Renal cortex interstitium (tissue), 11 donors: ENCODE data around the gene CCDC178. TPM values are rescaled to one million over a fixed set of nuclear protein-coding genes. Genes with fewer than 3 reads are reported as not detected.

Experiments
- DNase-seq, 11 donors: peaks; one replicate each; pipeline ENCODE4 v3.0.0-alpha.2; 2013; ENCODE audit warnings: low read depth in 9 of 11, low spot score in 4 of 11; ENCODE audit errors: extremely low read depth in 1 of 11
- polyA plus RNA-seq, 3 donors: library from polyadenylated mRNA; unstranded; fragments of 120-200 nt; gene quantifications; one replicate each; pipeline ENCODE4 v1.2.1, GENCODE V29; 2013; ENCODE audit not compliant: insufficient read length in 3 of 3

Gene CCDC178
- polyA plus RNA-seq, 3 donors: 1.8 to 2.9 (median 2.4) TPM

DNA sequence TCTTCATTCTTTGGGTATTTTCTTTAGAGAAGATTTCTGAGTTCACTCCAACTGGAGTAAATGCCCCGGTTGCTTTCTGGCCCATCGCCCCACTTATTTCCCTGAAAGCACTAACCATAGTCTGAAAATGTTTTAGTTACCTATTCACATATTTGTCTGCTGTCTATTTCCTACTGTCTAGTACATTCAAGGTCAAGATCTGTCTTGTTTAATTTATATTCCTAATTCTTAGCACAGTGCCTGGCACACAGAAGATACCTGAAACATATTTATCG is 533.3 kb downstream of the CCDC178 start:
- DNase-seq: no peak

DNA sequence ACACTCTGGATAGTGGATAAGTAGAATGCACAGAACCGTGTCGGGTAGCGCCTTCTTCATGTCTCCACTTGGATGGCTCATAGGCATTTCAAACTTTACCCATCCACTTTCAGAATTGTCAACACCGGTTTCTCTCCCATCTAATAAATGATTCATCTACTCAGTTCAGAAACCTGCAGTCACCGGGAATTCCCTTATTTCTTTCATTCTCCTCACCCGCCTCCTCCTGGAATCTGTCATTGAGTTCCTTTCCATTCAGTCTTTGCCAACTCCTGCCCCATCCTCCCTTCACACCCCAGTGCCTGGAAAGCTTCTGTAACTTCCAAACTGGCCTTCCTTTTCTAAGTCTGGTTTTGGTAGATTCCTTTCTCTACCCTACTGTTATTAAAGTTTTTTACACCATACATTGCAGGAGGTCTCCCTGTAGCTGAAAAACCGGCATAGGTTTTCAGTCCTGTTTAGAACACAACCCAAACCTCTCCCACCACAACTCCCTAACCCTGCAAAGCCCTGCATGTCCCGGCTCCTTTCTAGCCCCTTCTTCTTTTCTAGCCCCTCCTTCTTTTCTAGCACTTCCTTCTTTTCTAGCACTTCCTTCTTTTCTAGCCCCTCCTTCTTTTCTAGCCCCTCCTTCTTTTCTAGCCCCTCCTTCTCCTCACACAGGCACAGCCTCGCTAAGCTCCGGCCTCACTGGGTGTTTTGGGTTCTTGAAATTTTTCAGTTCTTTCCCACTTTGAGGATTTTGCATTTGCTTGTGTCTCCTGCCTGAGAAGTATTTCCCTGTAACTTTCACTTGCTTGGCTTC is 533.8 kb downstream of the CCDC178 start:
- peak in 1 of 11 donors; percentile 4 for DNase-seq

DNA sequence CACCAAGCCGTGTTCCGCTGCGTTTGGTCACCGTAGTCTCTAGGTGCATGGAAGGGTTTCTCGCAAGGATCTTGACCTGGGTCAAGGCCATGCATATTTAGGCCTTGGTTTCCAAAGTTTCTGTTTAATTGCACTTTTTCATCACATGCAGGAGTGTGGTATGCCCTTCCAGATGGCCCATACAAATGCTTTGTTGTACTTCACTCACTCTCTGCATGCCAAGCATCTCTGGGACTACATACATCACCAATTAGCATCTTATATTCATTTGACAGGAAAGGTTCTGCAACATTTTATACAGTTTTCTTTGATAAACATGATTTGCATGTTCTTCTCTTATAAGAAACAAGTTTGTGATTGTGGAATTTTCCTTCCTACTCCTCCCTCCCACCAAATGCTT is 534.9 kb downstream of the CCDC178 start:
- DNase-seq: no peak

DNA sequence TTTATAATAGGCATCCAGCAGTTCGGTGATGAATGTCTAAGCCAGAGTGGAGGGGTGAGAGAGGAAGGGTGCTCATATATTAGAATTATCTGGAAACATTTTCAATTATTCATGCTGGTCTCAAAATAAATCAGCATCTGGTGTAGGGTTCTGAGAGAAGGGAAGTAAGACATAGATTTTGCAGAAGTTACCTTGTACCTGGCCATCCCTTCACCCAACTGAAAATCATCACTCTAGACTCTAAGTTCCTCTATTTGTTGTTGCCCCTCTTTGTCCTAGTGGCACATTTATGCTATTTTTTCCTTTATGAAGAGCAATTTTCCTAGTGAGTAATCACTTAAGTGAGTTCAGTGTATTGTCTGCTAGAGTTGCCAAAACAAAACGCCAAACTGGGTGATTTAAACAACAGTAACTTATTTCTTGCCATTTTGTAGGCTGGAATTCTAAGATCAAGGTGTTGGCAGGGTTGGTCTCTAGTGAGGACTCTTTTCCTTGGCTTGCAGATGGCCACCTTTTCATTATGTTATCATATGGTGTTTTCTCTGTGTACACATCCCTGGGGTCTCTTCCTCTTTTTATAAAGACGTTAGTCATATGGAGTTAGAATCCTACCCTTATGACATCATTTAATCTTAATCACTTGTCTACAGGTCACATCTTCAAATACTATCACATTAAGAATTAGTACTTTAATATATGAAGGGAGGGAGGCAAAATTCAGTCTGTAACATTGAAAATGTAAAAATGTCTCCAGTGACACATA is 537.8 kb downstream of the CCDC178 start:
- no peak for DNase-seq

DNA sequence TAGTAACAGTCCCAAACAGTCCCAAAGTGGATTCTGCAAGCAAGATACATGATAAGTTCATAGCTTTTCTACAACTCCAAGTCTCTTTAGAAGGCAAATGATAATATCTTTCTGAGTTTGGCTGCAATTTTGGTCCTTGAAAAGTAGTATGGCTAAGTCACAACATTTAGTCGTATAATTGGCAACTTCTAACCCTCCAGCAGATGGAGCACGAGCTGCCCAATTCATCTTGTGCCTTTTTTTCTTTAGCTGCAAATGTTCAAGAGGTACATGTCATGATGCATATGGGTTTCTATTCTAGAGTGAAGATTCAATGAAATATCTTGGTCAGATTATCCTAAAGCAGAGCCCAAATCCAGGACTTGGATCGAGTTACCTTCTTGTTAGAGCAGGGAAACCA is 540.7 kb downstream of the CCDC178 start:
- DNase-seq: no peak

DNA sequence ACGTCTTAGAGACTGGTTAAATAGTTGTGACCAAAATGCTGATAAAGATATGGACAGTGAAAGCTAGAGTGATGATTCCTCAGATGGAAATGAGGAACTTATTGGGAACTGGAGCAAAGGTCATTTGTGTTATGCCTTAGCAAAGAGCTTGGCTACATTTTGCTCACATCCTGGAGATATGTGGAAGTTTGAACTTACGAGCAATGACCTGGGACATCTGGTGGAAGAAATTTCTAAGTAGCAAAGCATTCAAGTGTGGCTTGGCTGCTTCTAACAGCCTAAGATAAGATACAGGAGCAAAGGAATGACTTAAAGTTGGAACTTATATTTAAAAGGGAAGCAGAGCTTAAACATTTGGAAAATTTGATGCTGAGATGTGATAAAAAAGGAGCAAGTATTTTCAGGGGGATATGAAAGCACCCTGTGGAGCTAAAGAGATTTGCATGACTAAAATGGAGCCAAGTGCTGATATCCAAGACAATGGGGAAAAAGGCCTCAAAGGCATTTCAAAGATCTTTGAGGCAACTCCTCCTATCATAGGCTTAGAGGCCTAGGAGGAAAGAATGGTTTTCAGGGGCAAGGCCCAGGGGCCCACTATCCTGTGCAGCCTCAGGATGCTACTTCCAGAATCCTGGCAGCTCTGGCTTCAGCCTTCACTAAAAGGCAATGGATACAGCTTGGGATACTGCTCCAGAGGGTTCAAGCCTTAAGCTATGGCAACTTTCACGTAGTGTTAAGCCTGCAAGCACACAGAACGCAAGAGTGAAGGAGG is 543.6 kb downstream of the CCDC178 start:
- no peak for DNase-seq

DNA sequence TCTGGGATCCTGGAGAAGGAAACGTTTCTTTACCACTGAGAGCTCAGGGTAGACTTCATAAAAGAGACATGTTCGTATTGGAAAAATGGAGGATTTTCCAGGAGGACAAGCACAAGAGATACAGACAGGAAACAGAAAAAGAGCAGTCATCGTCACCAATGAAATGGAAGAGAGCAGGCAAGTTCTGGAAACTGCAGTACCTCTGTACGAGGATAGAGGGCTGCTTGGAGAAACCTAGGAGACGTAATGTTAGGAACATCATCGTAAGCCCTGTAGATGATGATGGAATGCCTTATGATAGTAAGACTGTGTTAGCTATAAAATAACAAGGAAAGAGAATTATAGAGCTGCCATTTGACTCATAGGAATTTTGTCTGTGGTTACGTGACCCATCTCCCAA is 546.6 kb downstream of the CCDC178 start:
- DNase-seq: no peak

DNA sequence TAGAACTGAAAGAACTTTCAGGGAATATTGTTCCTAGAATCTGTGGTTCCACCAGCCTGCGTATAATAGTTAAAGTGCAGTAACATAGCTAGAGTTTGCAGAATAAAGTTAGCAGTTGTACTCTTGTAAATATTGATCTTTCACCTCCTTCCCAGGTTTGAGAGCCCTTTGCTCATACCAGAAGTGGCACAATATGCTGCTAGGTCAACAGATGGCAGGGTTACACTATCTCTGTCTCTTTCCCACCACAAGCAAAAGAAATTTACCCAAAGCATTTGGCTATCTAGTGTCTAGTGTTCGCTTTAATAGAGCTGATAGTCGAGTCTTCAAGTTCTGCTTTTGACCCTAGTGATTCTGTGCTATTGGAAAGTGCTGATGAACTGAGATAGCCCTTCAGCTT is 548.7 kb downstream of the CCDC178 start:
- no peak for DNase-seq

DNA sequence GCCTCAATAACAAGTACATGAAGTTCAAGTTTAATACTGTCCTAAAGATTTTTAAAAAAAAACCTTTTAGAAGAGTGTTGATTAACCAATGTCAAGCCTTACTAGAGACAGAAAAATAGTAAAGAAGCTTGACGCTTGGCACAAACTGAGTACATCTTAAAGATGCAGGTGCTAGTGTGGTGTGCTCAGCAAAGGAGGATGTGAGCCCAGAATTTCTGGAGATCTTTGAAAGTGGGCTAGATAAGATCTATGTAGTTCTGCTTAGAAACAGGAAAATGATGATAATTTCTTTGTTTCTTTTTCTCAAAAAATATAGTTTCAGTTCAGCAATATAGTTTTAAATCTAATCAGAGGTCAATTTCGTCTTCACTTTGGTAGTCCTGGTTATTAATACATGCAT is 549.4 kb downstream of the CCDC178 start:
- DNase-seq: no peak

DNA sequence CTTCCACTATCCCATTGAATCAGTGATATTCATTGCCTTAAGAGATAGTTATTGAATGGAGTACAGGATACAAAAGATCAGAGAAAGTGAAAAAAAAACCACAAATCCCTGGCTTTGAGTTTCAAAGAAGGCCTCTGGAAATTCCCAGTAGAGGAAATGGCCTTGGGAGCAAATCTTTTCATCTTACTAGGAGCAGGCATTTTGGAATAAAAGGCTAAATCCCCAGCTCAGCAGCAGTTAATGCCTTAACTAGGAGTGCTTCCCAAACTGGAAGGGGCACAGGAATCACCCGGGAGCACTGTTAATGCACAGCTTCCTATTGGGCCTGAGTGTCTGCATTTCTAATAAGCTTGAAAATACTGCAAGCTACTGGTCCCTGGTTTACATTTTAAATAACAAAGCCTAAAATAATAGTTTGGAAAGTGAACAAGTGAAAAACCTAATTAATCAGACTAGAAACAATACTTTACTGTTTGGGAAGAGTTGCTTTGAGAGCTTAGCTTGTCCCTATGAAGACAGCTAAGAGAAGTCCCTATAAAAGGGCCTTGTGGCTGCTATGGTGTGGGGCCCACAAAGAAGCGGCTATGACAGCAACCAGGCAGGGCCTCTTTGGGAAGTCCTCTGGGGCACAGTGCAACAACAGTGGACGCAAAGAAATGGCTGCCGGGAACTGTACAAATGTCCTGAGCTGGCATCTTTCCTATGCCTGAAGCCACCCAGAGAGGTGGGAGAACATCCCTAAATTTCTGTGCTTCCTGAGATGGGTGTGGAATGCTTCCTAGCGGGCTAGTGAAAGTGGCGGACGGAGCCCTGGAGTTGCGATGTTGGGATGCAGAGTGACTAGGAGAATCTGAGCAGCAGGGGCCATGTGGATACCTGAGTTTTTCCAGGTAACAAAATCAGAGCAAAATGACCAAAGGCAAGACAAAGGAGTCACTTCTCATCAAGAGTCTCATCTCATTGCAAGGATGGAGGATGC is 550.6 kb downstream of the CCDC178 start:
- no peak for DNase-seq

DNA sequence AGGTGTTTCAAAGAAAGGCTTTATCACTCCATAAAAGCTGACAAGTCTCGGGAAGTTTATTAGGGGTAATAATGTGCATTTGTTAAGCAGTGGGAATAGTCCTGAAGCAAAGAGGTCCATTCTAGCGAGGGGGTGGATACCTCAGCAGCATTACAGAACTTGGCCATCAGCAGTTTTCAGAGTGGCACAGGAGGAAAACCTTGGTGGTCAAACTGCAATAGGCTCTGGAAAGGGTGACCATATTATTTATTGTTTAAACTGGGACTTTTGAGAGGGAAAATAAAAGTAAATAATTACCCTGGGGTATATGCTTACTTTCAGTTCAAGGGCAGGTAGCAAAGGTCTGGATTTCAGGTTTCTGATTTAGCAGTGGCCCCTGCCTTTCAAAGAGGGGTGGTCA is 552.2 kb downstream of the CCDC178 start:
- DNase-seq: peak in 7 of 11 donors; percentile 18 to 55 (median 42)

Other genes with a start within 250 kb of the CCDC178 start
- gene ASXL3, start 137.5 kb upstream of the CCDC178 start, polyA plus RNA-seq: 1 to 10 TPM; 6.6 to 6.9 (median 6.7) TPM